GM20431 (cell line): ENCODE measurements around the gene HOXA10.

Experiments used
- in situ Hi-C: fragments of 300-500 bp; cut with MseI, MboI; formaldehyde crosslinking; loops from one replicate; pipeline ENCODE4 v1.15.0; 2020; ENCODE audit warnings: low sequenced_read_pairs; ENCODE audit not compliant: unreplicated experiment

The HOXA10 gene

DNA sequence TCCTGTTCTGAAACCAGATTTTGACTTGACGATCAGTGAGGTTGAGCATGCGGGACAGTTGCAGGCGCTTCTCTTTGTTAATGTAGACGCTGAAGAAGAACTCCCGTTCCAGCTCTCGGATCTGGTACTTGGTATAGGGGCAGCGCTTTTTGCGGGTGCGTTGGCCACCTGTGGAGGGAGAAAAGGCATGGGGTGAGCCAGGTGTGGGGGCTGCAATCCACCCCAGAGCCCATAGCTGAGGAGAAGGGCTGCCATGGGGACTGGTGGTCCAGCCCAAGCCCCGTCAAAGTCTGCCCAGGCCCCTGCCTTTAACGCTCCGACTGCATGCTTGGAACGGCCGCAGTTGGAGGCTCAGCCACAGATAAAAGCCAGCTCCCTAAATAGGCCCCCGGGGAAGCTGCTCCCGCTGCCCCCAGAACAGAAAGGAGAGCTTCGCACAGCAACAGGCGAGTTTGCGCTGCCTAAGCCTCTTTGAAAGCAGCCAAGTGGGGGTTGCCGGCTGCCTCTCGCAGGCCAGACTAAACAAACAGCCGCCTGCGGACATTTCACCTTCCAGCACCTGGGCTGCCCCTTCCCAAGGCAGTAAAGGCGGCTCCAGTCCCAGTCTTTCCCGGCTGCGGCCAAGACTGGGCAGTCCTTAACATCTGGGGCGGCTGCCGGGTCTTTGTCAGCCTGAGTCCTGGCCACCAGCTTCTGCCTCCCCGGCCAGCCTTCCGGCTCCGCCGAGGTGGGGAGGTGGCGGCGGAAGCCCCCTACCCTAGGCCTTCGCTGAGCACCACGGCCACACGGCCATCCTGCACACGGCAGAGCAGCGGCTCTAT, 9.0 kb upstream of the HOXA10 start:
- in situ Hi-C loops = no loop called here

DNA sequence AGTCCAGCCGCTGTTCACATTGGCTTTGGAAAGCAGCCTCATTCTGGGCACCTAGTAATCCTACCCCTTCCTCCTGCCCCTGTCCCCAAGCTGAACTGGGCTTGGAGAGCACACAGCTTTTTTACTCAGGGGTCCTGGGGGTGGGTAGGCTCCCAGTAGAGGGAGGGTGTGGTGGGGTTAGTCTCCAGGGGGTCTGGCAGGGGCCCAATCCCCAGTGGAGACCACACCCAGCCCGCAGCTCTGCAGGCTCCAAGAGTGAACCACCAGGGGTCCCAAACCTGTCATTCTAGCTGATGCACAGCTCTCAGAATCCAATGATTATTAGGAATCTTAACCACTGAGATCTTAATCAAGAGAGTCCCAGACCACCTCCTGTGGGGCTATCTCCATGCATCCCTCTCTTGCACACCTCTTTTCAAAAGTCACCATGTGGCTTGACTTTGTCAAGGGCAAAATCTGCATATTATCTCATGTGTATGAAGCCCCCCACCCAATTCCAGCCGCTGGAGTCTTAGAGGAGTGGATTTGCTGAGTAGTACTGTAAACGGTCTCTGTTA, 8.2 kb upstream of the HOXA10 start:
- in situ Hi-C loops = no loop called here

DNA sequence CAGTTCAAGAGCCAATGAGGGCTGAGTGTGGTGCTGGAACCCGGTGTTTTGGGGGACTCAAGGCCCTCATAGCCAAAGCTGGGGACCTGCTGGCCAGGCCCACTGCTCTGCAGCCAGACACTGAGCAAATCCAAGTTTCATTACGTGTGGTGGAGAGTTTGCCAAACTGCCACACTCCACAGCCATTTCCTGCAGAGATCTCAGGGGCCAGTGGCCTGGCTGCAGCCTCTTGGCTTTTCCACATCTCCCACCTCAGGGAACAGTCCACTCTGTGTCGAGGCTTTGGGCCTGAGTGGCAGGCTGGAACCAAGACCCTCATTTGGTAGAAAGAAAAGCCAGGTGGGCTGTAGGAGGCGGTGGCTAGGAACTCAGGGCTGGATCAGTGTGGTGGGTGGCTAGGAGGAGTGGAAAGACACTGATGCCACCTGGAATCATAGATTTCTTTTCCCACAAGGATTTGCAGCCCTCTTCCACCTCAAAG, 7.7 kb upstream of the HOXA10 start:
- in situ Hi-C loops = no loop called here

DNA sequence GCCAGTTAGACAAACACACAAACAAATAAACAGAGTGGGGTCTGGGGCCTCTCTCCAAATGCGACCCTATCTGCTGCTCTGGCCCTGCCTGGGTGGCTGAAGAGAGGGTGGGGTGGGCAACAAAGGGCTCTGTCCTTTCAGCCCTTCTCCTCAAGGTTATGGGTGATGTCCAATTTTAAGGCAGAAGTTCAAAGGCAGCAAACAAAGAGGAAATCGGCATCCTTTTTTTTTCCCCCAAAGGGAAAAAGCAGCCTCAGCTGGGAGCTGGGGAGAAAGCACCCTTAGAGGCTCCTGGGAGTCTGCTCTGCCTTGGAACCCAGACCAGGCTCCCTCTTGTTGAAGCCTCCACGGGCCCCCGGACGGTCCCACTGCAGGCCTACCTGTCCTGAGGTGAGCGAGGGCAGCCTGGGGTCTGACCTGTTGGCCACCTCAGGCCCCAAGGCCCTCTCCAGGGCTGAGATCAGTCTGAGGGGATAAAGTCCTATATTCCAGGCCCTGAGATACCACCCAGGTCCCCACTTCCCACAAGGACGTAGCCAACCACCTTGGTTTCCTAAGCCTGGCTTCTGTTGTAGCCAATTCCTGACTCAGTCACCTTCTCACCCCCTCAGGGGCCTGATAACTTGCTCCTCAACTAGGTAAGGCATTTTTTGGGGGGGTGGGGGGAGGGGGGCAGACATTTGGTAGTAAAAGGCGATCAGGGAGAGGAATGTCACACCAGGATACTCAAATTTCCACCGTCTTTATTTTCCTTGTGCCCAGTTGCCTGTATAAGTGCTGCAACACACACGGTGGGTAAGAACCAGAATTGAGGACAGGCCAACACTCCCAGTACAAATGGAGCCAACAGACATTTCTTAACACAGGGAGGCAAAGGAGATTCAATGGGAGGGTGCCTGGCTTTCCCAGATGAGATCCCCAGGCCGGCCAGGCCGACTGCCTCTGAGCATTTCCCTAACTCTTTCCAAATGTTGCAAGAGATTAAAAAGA, 6.6 kb upstream of the HOXA10 start:
- in situ Hi-C loops = no loop called here

DNA sequence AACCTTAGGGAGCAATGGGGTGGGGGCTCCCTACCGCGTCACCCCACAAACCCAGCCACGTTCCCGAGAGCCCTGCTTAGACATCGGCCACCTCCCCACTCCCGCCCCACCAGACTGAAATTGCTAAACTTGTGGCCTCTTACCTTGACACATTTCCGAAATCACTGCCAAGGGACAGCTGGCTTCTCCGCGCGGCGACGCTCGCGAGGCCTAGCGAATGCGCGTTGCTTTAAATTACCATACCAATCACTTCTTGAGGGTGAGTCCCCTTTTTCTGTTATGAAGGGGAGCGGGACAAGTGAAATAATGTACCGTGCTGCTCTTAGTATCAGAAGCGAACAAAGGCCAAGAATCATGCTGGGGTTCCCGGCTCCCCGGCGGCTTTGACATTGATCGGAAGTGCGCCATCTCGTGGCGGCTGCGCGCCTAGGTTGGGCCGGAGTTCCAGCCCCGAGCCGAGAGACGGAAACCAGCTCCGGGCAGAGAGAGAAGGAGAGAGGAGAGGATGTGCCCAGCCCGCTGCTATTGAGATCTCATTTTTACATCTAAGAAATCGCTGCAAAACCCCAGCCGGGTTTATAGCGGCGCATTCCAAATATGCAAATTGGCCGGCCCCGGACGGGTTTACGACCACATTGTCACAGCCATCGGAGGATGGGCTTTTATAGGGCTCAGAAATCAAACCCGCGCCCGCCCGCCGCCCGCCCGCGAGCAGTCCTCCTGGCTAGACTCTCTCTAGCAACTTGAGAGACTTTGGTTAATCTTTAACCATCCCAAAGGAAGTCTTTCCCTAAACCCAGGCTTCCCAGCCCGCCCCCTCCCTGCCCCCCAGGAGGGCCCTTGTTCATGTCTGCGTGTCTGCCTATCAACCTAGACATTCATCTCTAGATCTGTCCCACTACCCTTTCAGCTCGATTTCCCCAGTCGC, 5.6 kb upstream of the HOXA10 start:
- in situ Hi-C loops = no loop called here

DNA sequence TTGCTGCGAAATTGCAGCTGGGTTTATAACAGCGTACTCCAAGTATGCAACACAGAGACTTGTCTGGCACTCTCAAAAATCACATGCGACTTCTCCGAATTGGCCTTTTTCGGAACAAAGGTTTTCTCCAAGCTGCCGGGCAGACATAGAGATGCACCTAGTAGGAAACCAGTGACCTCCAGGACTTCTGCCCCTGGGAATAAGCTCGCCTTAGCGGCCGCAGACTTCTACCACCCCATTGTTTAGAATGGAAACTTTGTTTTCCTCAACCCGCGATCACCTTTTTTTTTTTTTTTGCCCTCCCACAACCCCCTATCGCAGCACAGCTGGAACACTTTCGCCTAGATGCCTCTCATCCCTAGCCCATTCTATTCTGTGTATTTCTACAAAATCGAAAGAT, 4.9 kb upstream of the HOXA10 start:
- in situ Hi-C loops = no loop called here

DNA sequence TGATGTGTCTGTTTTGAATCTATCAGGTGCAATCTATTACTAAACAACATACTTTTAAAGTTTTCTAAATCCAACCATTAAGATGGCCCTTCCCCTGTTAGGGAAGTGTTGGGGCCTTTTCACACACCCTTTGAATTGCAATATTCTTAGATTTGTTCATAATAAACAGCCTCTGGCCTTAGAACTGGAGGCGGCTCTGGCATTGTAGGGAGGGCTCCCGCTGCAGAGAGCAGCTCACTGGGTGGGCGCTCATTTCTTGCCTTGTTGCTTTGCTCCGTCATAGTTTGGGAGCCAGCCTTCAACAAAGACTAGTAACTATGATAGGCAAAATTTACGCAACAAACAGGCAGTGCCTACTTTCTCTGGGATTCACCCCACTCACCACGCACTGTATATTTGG, 4.2 kb upstream of the HOXA10 start:
- in situ Hi-C loops = no loop called here

DNA sequence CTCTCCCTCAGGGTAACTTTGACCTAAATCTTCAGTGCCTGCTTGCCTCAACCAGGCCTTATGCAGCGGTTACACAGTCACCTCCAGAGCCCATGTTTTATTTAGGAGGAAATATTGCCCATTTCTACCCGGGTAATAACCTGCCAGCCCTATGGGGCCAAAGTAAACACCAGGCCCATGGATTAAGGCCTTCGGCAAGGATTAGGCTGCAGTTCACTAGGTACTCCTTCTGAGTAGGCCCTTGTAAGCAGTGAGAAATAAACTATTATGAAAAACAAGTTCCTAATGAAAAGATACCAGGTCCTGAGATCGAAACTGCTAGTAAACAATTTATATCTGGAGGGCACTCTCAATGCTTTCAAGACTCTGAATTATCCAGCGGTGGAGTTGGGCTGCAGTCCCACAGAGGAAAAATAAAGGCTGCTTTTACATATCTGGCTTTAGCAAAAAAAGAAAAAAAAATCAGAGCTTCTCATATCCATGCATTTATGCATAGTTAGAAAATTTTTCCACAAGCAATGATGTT, 3.7 kb upstream of the HOXA10 start:
- in situ Hi-C loops = no loop called here

DNA sequence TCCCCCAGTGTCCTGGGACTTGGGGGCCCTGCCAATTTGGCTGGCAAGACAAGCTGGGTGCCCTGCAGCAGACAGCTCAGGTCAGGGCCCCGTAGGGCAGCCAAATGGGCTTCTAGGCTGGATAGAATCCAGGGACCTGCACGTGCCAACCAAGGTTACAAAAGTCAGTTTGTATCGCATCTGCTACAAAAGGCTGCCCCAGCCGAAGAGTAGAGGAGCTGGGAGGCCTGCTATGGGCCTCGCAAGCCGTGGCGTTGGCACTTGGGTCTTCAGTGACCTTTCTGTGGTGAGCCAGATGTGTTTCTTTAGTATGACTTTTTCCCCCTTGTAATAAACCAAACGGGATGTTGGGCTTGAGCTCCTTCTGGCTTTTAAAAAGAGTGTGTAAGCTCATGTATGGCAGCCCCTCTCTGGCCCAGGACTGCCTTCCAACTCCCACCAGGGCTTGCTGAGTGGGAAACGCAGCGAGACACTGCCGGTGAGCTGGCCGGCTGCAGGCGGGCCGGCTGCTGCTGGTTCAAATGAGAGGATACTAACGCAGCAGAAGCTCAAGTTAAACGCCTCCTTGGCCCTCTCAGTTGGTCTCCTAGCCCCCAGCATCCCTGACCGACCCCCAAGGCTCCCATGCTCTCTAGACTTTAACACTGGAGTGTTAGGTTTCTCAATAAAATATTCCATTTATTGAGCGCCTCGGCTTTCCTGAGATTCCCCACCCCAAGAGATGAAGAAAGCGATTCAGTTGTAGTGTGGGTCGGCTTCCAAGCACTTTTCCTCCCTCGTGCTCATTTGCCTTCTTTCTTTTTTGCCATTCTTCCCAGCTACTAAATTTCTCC, 3.1 kb upstream of the HOXA10 start:
- in situ Hi-C loops = no loop called here

DNA sequence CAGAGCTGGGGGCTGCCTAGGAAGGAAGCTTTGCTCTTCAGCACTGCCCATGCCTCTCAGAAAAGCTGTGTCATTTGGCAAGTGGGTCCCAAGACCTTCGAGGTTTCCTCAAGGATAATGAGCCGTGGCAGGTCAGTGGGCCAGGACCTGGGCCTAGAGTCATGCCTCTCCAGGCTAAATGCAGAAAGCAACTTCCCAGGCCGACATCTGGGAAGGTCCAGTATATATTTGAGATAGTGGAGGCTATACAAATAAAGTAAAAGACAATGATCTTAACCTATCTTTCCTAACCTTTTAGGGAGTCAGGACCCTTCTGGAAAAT, 2.4 kb upstream of the HOXA10 start:
- in situ Hi-C loops = no loop called here

DNA sequence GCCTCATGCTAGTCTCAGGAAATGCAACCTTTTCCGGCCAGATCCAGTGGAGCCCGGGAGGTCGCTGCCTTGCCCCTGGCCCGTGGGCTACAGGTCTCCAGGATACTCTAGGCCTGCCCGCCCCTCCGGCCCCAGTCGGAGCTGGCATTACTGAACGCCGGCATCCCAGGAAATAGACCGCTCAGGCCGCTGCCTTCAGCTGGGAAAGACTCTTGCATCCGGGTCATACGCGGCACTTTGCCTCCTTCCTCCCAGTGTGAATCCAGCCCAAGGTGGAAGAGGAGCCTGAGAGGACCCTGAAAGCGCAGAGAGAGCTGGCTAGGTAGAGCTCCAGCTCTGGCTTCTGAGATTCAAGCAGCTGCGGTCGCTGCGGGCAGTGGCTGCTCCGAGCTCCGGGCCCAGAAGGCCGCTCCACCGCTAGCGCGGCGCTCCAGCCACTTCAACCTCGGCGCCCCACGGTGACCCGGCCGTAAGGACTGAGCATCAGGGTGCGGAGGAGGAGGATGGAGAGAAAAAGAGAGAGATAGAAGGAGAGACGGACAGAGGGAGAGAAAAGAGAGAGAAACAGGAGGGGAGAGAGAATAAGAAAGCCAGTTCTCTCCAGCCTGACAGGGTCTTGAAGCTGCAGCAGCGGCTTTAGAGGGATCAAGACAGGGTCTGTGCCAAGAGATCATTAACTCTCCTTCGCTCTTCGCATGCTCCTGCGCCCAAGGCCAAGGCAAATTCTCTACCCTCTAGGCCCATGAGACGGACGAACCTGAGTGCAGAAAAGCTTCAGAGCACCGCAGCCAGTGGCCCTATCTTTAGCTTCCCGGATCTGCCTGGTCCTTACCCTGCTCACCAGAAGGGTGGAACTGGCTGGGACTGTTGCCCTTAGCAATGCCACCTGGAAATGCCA, 1.8 kb upstream of the HOXA10 start:
- in situ Hi-C loops = no loop called here

DNA sequence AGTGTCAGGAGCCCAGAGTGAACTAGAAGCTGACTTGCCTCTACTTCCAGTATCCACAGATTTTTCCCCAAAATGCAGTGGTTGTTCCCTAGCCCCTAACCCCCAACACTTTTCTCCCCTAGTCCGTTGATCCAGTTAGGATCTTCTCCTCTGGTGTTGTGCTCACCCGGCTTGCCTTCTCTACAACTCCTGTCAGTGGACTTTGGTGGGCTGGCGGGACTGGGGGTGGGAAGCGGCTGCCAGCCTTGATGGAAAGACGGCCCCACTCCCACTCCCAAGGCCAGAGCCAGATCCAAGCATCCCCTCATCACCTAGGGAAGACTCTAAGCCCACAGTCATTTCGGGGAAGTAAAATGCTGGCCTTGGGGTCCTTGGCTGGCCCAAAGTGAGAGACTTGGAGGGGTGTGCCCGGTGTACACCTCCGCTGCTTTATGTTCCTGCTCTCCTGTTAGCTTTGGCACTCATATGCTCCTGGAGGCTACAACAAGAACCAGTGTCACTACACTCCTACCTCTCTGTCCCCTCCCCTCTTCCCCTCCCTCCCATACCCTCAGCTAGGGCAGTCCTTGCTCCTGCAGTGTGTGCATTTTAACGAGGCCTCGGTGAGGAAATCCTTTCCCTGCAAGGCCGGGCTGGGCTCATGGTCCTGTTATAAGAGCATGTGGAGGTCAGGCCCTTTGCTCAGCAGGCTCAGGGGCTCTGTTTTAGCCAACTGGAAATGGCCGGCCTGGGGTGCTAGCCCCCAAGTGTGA, 930 bp upstream of the HOXA10 start:
- in situ Hi-C loops = loop anchor here (25.0 kb wide), 2 partner anchors 788 to 1313 kb away; no protein-coding TSS in a partner anchor

DNA sequence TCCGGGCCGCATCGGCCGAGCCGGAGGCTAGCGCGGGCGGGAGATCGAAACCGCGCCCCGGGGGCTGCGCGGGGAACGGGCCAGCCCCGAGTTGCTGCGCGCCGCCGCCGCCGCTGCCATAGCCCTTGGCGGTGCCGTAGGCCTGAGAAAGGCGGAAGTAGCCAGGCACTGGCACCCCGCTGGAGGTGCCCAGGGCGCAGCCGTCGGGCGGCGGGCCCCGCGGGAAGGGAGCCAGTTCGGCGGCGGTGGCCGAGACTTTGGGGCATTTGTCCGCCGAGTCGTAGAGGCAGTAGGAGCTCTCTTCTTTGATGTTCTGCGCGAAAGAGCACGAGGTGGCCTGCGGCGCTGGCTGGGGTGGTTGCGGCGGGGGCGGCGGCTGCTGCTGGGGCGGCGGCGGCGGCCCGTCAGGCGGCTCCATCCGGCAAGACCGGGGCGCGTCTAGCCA, 587 bp downstream of the HOXA10 start:
- in situ Hi-C loops = loop anchor here (25.0 kb wide), 2 partner anchors 786 to 1311 kb away; no protein-coding TSS in a partner anchor

DNA sequence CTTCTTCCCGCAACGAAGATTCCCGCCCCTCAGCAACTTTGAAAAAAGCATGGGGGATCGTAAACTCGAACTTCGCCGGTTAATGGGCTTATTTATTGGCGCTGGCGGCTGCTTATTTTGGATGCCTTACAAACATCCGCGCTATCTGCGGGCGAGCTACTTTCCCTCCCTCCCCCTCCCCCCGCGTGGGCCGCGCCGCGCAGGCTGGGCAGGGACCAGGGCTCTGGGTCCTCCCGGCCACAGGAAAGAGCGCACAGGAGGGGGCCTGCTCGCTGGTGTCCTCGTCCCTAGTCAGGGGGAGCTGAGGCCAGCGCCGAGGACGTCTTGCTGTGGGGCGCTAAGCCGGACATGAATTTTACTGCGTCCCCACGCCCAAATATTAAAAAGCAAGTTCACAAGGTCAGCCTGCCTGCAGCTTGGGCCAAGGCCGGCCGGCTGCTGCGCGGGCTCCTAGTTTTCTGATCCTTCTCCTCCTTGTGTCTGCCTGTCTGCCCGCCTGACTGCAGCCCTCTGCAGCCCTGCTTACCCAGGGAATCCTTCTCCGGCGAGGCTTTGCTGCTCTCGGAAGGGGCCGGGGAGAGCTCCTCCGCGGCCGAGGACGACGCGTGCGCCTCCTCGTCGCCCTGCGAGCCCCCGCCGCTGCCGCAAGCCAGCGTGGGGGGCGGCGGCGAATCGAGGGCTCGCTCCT, 1.2 kb downstream of the HOXA10 start:
- in situ Hi-C loops = loop anchor here (25.0 kb wide), 2 partner anchors 786 to 1311 kb away; no protein-coding TSS in a partner anchor

DNA sequence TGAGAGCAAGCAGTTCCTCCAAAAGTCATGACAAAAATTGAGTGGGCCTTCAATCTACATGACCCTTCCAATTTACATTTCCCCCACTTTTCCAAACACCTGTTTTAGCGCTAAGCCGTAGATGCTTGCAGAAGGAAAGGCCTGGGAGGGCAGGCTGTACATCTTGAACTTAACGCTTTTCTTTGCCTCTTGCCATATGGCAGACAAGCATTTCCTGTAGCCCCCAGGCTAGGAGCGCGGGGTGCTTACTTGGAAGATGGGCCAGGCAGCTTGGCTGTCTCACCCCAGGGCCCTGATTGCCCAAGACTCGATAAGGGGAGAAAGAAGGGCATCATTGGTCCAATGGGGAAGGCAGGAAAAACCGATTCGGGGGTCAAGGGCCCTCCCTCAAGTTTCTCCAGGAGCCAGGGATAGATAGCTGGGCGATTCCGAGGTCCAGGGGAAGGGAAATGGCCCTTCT, 1.8 kb downstream of the HOXA10 start:
- in situ Hi-C loops = loop anchor here (25.0 kb wide), 2 partner anchors 785 to 1310 kb away; no protein-coding TSS in a partner anchor
